Bronchial epithelial cell (primary cell): ENCODE measurements around the gene ARFGEF3. TPM values are rescaled to one million over a fixed set of nuclear protein-coding genes. Genes with fewer than 3 reads are reported as not detected.

Source experiments
- DNase-seq: peaks from one replicate; pipeline ENCODE4 v3.0.0-alpha.2; 2010; ENCODE audit warnings: low read depth
- FAIRE-seq: peaks from 2 replicates; lab custom pipeline; 2011; peaks lifted over from hg19 to GRCh38; lab: Jason Lieb, UNC
- H3K27me3 ChIP-seq: 2 replicates; pipeline ENCODE4 v1.5.1; 2011; ENCODE audit warnings: low read length; ENCODE audit not compliant: control insufficient read depth, insufficient read depth
- H3K36me3 ChIP-seq: 2 replicates; pipeline ENCODE4 v1.5.1; 2011; ENCODE audit warnings: low read length; ENCODE audit not compliant: control insufficient read depth, insufficient read depth
- H3K4me3 ChIP-seq: 2 replicates; pipeline ENCODE4 v1.5.1; 2011; ENCODE audit warnings: mild to moderate bottlenecking, low read depth, low read length, control low read depth
- CTCF ChIP-seq: IDR thresholded peaks from 2 replicates; pipeline ENCODE4 v1.5.1; 2011; ENCODE audit warnings: mild to moderate bottlenecking, moderate library complexity, low read length, control low read depth, inconsistent platforms; ENCODE audit not compliant: insufficient read depth, severe bottlenecking
- total RNA-seq: library from RNA; depleted of rRNA; stranded (reverse); fragments of >200 nt; gene quantifications from 2 replicates; pipeline ENCODE4 v1.2.1, GENCODE V29; 2014

Gene ARFGEF3
- total RNA-seq, 1 donor from 2014 or later: 10.3 TPM

DNA sequence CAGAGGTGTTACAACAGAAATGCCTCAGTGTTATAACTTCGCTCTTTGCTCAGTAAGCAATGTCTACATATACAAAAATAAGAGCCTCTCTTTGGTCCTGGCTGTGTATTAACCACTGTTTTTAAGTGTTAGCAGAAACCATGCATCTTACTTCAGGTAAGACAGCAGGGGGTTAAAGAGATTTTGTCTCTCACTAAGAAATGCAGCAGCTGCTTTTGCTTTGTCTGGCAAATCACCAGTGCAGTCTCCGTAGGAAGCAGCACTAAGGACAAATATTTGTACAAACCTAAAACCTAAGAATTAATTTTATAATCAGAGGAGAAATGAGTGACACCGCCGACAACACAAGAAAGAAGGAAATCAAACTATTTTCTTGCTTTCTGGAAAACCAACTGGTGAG is 216.7 kb downstream of the ARFGEF3 start:
- Histone ChIP-seq H3K4me3 (no peak overlapping the region), H3K36me3 (no peaks in the 10 kb centered on the region), H3K27me3 (no peaks in the 10 kb centered on the region)
- FAIRE-seq (no peak), DNase-seq (no peak)
- no peak for TF ChIP-seq CTCF

GRCh38 chr6:138382498-138383265 is 220.9 kb downstream of the ARFGEF3 start:
- FAIRE-seq (no peak), DNase-seq (no peak)
- Histone ChIP-seq H3K4me3 (no peak overlapping the region), H3K36me3 (no peaks in the 10 kb centered on the region), H3K27me3 (no peaks in the 10 kb centered on the region)
- no peak for TF ChIP-seq CTCF

DNA sequence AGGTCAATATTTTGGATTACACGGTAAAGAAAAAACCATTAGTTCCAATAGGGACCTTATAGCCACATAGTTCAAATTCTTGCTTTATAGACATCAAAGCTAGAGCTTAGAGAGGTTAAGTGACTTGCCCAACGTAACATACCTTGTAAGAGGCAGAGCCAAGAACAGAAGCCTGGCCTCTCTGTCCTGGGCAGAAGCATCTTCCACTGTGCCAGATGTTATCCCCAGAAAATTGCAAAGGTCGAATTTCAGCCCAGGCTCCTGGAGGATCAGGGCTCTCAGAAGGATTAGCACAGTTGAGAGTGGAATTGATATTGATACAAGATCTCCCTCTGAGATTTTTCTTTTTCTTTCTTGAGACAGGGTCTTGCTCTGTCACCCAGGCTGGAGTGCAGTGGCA is 222.0 kb downstream of the ARFGEF3 start:
- no peaks in the 10 kb centered on the region for H3K36me3 ChIP-seq
- FAIRE-seq (no peak), DNase-seq (no peak)
- no peaks in the 10 kb centered on the region for H3K27me3 ChIP-seq
- no peak overlapping the region for H3K4me3 ChIP-seq
- TF ChIP-seq CTCF: no peak

GRCh38 chr6:138386897-138387296 is 225.2 kb downstream of the ARFGEF3 start:
- no peaks in the 10 kb centered on the region for H3K36me3 ChIP-seq
- FAIRE-seq (no peak), DNase-seq (no peak)
- TF ChIP-seq CTCF: no peak
- no peak overlapping the region for H3K4me3 ChIP-seq
- H3K27me3 ChIP-seq: no peaks in the 10 kb centered on the region

DNA sequence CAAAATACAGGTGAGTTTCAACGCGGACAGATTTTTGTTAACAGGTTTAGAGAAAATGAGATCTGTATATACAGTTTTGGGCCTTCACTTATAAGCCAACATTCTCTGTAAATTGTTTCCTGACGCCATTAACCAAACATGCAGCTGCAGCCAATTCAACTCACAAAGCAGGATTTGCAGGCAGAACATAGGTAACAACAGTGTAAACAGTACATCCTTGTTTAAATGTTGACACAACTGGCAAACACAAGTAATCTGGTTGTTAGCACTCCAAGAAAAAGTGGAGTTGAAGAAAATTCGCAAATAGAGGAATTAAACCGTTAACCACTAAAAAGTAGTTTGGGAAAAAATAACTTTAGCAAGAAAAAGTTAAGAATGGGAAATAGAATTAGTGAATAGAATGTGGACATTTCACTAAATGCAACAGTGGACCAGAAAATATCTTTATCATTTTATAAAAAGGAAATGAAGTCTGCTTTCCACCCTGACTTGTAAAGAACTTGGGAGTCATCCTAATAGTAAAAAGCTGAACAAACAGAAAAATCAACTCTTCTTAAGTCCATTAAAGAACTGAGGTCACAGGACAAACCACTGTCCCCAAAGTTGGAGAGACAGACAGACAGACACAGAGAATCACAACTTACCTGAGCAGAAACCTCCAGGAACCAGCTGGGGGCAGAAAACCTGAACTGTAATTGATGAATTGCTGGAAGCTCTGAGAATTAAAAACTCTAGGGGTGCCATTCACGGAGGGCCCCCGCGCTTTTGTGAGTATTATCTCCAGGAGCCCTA is 226.0 kb downstream of the ARFGEF3 start:
- Histone ChIP-seq H3K36me3 (no peaks in the 10 kb centered on the region), H3K4me3 (no peak overlapping the region), H3K27me3 (no peaks in the 10 kb centered on the region)
- TF ChIP-seq CTCF: no peak
- DNase-seq (no peak), FAIRE-seq (no peak)
